Body of pancreas (tissue), 4 donors: ENCODE results near the gene POLL.

ENCODE experiments used
- POLR2A ChIP-seq, 3 donors: fragments of 450-650 bp; IDR thresholded peaks; one replicate each; pipeline ENCODE4 v1.6.1; 2016; ENCODE audit warnings: antibody characterized with exemption in 3 of 3, mild to moderate bottlenecking in 2 of 3
- TF ChIP-seq, protein P1 (sequence below), 7 experiments: fragments of 450-650 bp in 4 of 7; fragments of 200-600 bp in 3 of 7; sonication (generic) in 3 of 7; IDR thresholded peaks; one replicate each; pipeline ENCODE4 v1.5.1; 2016 to 2019; ENCODE audit warnings: antibody characterized with exemption in 7 of 7

DNA sequence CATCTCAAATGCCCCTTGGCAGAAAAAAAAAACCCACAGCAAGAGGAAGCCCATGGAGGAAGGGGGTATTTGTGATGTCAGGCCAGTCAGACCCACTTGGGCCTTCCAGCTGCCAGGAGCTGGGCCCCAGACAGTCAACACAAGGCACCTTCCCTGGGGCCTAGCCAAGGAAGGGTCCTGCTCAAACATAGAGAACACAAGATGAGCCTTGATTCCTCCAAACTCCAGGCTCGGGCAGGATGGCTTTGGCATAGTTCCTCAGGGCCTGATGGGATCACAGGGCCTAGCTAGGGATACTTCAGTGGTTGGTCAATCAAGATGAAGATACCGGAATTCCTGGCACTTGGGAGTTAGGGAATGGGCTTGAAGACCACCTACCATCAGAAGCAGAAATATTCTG, 30.8 kb upstream of the POLL start:
- TF ChIP-seq, protein P1, sequence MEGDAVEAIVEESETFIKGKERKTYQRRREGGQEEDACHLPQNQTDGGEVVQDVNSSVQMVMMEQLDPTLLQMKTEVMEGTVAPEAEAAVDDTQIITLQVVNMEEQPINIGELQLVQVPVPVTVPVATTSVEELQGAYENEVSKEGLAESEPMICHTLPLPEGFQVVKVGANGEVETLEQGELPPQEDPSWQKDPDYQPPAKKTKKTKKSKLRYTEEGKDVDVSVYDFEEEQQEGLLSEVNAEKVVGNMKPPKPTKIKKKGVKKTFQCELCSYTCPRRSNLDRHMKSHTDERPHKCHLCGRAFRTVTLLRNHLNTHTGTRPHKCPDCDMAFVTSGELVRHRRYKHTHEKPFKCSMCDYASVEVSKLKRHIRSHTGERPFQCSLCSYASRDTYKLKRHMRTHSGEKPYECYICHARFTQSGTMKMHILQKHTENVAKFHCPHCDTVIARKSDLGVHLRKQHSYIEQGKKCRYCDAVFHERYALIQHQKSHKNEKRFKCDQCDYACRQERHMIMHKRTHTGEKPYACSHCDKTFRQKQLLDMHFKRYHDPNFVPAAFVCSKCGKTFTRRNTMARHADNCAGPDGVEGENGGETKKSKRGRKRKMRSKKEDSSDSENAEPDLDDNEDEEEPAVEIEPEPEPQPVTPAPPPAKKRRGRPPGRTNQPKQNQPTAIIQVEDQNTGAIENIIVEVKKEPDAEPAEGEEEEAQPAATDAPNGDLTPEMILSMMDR (IDR thresholded peaks at IDR 0.05): no peak
- no peak for TF ChIP-seq POLR2A (IDR thresholded peaks at IDR 0.05)
